Spleen (tissue), 11 donors: Measurements from ENCODE around the gene TMEM131. TPM values are rescaled to one million over a fixed set of nuclear protein-coding genes. Genes with fewer than 3 reads are reported as not detected.
"Not testable (repeated sequence)": the region's sequence is repeated elsewhere in the genome, so short reads cannot be mapped to it uniquely, and the experiment has no call there.

Source experiments
- DNase-seq: peaks from one replicate; pipeline ENCODE4 v3.0.0-alpha.2; 2020
- H3K27ac ChIP-seq, 8 donors: fragments of 200-600 bp; sonication (generic) in 7 of 8; 1 replicate in 4 of 8; 2 replicates in 4 of 8; pipeline versions ENCODE4 v1.5.0 to v1.8.0; 2016 to 2021; ENCODE audit warnings: inconsistent platforms in 4 of 8, mild to moderate bottlenecking in 4 of 8, moderate library complexity in 1 of 8
- H3K27me3 ChIP-seq, 7 donors: fragments of 200-600 bp; sonication (generic) in 6 of 7; replicated peaks in 1 of 7; 1 replicate in 4 of 7; 2 replicates in 3 of 7; pipeline versions ENCODE4 v1.5.0 to v1.8.0; 2016 to 2021; ENCODE audit warnings: inconsistent platforms in 3 of 7, mild to moderate bottlenecking in 1 of 7
- H3K36me3 ChIP-seq, 6 donors: fragments of 200-600 bp; sonication (generic) in 5 of 6; 1 replicate in 4 of 6; 2 replicates in 2 of 6; pipeline versions ENCODE4 v1.5.0 to v1.8.0; 2016 to 2021; ENCODE audit warnings: inconsistent platforms in 2 of 6
- H3K4me1 ChIP-seq, 6 donors: fragments of 200-600 bp; sonication (generic) in 5 of 6; 1 replicate in 3 of 6; 2 replicates in 3 of 6; pipeline versions ENCODE4 v1.5.0 to v1.8.0; 2016 to 2021; ENCODE audit warnings: inconsistent platforms in 3 of 6
- H3K4me3 ChIP-seq, 8 donors: fragments of 200-600 bp; sonication (generic) in 7 of 8; 1 replicate in 4 of 8; 2 replicates in 4 of 8; pipeline versions ENCODE4 v1.5.0 to v1.8.0; 2016 to 2021; ENCODE audit warnings: inconsistent platforms in 4 of 8, mild to moderate bottlenecking in 4 of 8, moderate library complexity in 2 of 8
- H3K9me3 ChIP-seq, 8 donors: fragments of 200-600 bp; sonication (generic) in 7 of 8; 1 replicate in 4 of 8; 2 replicates in 4 of 8; pipeline versions ENCODE4 v1.5.0 to v1.8.0; 2016 to 2021; ENCODE audit warnings: inconsistent platforms in 4 of 8
- CTCF ChIP-seq, 11 experiments: fragments of 200-600 bp in 7 of 11; fragments of 450-650 bp in 4 of 11; sonication (generic) in 4 of 11; IDR thresholded peaks in 8 of 11; conservative IDR thresholded peaks in 3 of 11; 1 replicate in 7 of 11; 2 replicates in 4 of 11; pipeline versions ENCODE4 v1.4.0 to v1.8.0; 2016 to 2021; ENCODE audit warnings: antibody characterized with exemption in 11 of 11, inconsistent platforms in 4 of 11, mild to moderate bottlenecking in 1 of 11
- POLR2A ChIP-seq, 3 donors: fragments of 450-650 bp; IDR thresholded peaks; one replicate each; pipeline ENCODE4 v1.5.1; 2017; ENCODE audit warnings: antibody characterized with exemption in 3 of 3, mild to moderate bottlenecking in 1 of 3
- POLR2AphosphoS5 ChIP-seq, 3 donors: sonication (generic); formaldehyde crosslinking; IDR thresholded peaks; one replicate each; pipeline ENCODE4 v1.5.1; 2017; ENCODE audit warnings: antibody characterized with exemption in 3 of 3
- WGBS, 5 donors: extraction: QIAGEN DNeasy Blood & Tissue Kit in 3 of 5; methylation state at CpG; one replicate each; pipeline versions ENCODE4 v1.1.5 to v1.1.7; 2013 to 2018; 5-methylcytosine and 5-hydroxymethylcytosine counted together
- intact Hi-C: fragments of 100-400 bp; cut with DNase I; formaldehyde crosslinking; loops from one replicate; pipeline ENCODE4 v1.15.0; 2023; ENCODE audit warnings: low total_unique reads
- polyA plus RNA-seq, 3 donors: library from polyadenylated mRNA; stranded (reverse); fragments of 200-250 nt; gene quantifications; one replicate each; pipeline ENCODE4 v1.2.1, GENCODE V29; 2013
- total RNA-seq, 7 donors: library from RNA; depleted of rRNA in 3 of 7; stranded (reverse); fragments of >200 nt in 3 of 7; fragmentation: NEBNext Ultra II Directional in 4 of 7; extraction: Animal tissue kit (Norgen Biotek cat#: 25700) in 4 of 7; gene quantifications; one replicate each; pipeline versions ENCODE4 v1.1.0 to v1.2.1, GENCODE V29; 2016 to 2021
- donor health status: healthy with polysubstance abuse.
- donor health status: DM: no; HTN: no; CAD: no; lungs with moderate emphysema.
- donor health status: DM: no; HTN: no; CAD: no.
- donor health status: Bipolar disorder and iron deficiency.
- donor health status: healthy.
- donor health status: DM: no; HTN: no; CAD: no.
- donor health status: DM: yes; HTN: yes; CAD: no.

The TMEM131 gene
- total and polyA plus RNA-seq, 10 donors: 9.2 to 74.0 (median 61.6) TPM

- TF ChIP-seq POLR2AphosphoS5 (IDR thresholded peaks at IDR 0.05): no peak
- no peak for TF ChIP-seq POLR2A (IDR thresholded peaks at IDR 0.05)
- TF ChIP-seq CTCF (IDR thresholded peaks at IDR 0.05 in 8 of 11, conservative IDR thresholded peaks at IDR 0.05 in 3 of 11): no peak
- intact Hi-C loops: no loop called here
- no peaks in the 10 kb centered on the region for H3K4me1 ChIP-seq
- no peak for DNase-seq
- no peak overlapping the region for H3K4me3 ChIP-seq
- no peak overlapping the region for H3K27ac ChIP-seq
- no peaks in the 10 kb centered on the region for H3K27me3 ChIP-seq
- peaks cover 3 to 39% (median 29%) of the 10 kb centered on the region in 8 donors for H3K9me3 ChIP-seq
- H3K36me3 ChIP-seq: peaks cover 13 to 52% (median 27%) of the 10 kb centered on the region in 6 donors
These were observed 109.9 kb downstream of the TMEM131 start for GRCh38 chr2:97885841-97886240.

DNA sequence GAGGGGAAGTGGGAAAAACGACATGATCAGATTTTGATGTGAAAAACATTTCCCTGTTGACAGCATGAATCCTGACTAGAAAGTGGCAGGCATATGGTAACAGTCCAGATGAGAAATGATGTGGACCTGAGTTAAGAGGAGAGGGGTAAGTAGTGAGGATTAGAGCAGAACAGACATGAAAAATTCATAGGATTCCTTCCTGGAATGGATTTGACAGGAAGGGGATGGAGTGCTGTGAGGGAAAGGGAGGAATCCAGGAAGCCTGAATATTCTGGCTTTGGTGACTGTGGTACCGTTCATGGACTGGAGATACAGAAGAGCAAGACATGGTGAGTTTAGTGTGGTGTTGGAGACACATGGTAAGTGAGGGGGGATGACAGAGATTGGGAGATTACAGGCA is 115.4 kb downstream of the TMEM131 start:
- peaks cover 0 to 16% (median under 1%) of the 10 kb centered on the region in 6 donors for H3K36me3 ChIP-seq
- H3K27me3 ChIP-seq: no peaks in the 10 kb centered on the region
- H3K4me3 ChIP-seq: no peak overlapping the region
- no peak overlapping the region for H3K27ac ChIP-seq
- 53 to 73% (median 66%) methylated on average over 2 of the region's 2 CpGs for WGBS, 5 donors
- H3K9me3 ChIP-seq: peaks cover 0 to 31% (median 22%) of the 10 kb centered on the region in 8 donors
- intact Hi-C loops: no loop called here
- H3K4me1 ChIP-seq: peaks cover 0 to 4% (median 0%) of the 10 kb centered on the region in 6 donors
- DNase-seq: no peak
- TF ChIP-seq CTCF (IDR thresholded peaks at IDR 0.05 in 8 of 11, conservative IDR thresholded peaks at IDR 0.05 in 3 of 11) (no peak), POLR2AphosphoS5 (IDR thresholded peaks at IDR 0.05) (no peak)

DNA sequence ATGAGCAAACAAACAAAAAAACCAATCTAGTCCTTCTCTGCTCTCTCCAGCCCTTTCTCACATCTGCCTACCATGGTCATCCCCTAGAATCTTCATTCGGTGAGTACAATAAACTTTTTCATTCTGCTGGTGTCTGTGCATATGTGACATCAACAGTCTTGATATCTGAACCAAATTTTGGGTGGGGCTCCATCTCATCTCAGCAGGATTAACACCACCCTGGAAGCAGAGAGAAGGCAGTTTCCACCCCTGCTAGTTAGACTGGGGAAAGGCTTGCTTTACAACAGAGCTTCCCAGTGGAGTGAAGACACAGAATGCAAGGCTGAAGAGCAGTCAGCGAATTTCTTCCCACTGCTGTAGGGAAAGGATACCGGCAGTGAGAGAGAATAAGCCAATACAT is 116.9 kb downstream of the TMEM131 start:
- H3K4me3 ChIP-seq: no peak overlapping the region
- no peak for DNase-seq
- TF ChIP-seq CTCF (IDR thresholded peaks at IDR 0.05 in 8 of 11, conservative IDR thresholded peaks at IDR 0.05 in 3 of 11): no peak
- TF ChIP-seq POLR2AphosphoS5 (IDR thresholded peaks at IDR 0.05): no peak
- TF ChIP-seq POLR2A (IDR thresholded peaks at IDR 0.05): no peak
- H3K9me3 ChIP-seq: peaks cover 0 to 24% (median 13%) of the 10 kb centered on the region in 8 donors
- intact Hi-C loops: no loop called here
- no peaks in the 10 kb centered on the region for H3K27me3 ChIP-seq
- peaks cover 0 to 6% (median 0%) of the 10 kb centered on the region in 6 donors for H3K36me3 ChIP-seq
- H3K4me1 ChIP-seq: peaks cover 0 to 4% (median 0%) of the 10 kb centered on the region in 6 donors
- WGBS, 5 donors: 94 to 100% (median 100%) methylated on average over 3 of the region's 3 CpGs
- H3K27ac ChIP-seq: no peak overlapping the region

DNA sequence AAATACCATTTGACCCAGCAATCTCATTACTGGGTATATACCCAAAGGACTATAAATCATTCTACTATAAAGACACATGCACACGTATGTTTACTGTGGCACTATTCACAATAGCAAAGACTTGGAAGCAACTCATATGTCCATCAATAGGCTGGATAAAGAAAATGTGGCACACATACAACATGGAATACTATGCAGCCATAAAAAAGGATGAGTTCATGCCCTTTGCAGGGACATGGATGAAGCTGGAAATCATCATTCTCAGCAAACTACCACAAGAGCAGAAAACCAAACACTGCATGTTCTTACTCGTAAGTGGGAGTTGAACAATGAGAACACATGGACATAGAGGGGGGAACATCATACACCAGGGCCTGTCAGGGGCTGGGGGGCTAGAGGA is 117.4 kb downstream of the TMEM131 start:
- H3K27ac ChIP-seq, H3K27me3 ChIP-seq, DNase-seq, H3K4me1 ChIP-seq, intact Hi-C loops, H3K36me3 ChIP-seq, H3K4me3 ChIP-seq: not testable (repeated sequence)
- 95 to 100% (median 98%) methylated on average over 2 of the region's 2 CpGs for WGBS, 5 donors
- H3K9me3 ChIP-seq: peaks cover 0 to 24% (median 13%) of the 10 kb centered on the region in 8 donors
